Measurements from ENCODE around the gene C12orf42.

C12orf42 gene

GRCh38 chr12:103503546-103504480 lies 8.0 kb upstream of the C12orf42 start:
- POLR2A ChIA-PET, result no interaction called here
- DNase-seq (ENCODE audit: extremely low spot score), result peak; percentile 23
- TF ChIP-seq FOXK2 (IDR thresholded peaks at IDR 0.05), result no peak
- TF ChIP-seq TARDBP (IDR thresholded peaks at IDR 0.05), result no peak
- no peak for TF ChIP-seq SP1 (IDR thresholded peaks at IDR 0.05)
- TF ChIP-seq LEF1 (IDR thresholded peaks at IDR 0.05; ENCODE audit: borderline replicate concordance), result no peak
- no peak for TF ChIP-seq ELF4 (IDR thresholded peaks at IDR 0.05)
- no peak for TF ChIP-seq BHLHE40 (IDR thresholded peaks at IDR 0.05; ENCODE audit: borderline replicate concordance)
- TF ChIP-seq FOXA1 (IDR thresholded peaks at IDR 0.05), result no peak
- no peak for TF ChIP-seq ARNT (IDR thresholded peaks at IDR 0.05)
- no peak for TF ChIP-seq NFRKB (IDR thresholded peaks at IDR 0.05)
- TF ChIP-seq SUZ12 (IDR thresholded peaks at IDR 0.05), result no peak
- TF ChIP-seq FOXM1 (IDR thresholded peaks at IDR 0.05; ENCODE audit: borderline replicate concordance), result no peak
- no peak for TF ChIP-seq CTBP1 (IDR thresholded peaks at IDR 0.05; ENCODE audit: borderline replicate concordance)
- CTCF ChIA-PET, result interaction anchor here (0.8 to 1.3 kb wide), 2 partner anchors 11 to 555 kb away, joined by 3 to 4 read pairs; no protein-coding TSS in a partner anchor

- ChIA-PET CTCF (interaction anchor here (0.8 to 1.2 kb wide), 2 partner anchors 11 to 47 kb away, joined by 3 read pairs; no protein-coding TSS in a partner anchor), POLR2A (interaction anchor here (0.6 kb wide), 1 partner anchor 80 kb away, joined by 3 read pairs; no protein-coding TSS in a partner anchor)
- no peak for DNase-seq (ENCODE audit: extremely low spot score)
- TF ChIP-seq FOXA1 (IDR thresholded peaks at IDR 0.05) (no peak), LEF1 (IDR thresholded peaks at IDR 0.05; ENCODE audit: borderline replicate concordance) (no peak), TARDBP (IDR thresholded peaks at IDR 0.05) (no peak), PKNOX1 (IDR thresholded peaks at IDR 0.05) (no peak), NFRKB (IDR thresholded peaks at IDR 0.05) (no peak), CTBP1 (IDR thresholded peaks at IDR 0.05; ENCODE audit: borderline replicate concordance) (no peak), SP1 (IDR thresholded peaks at IDR 0.05) (no peak), ZNF384 (IDR thresholded peaks at IDR 0.05) (no peak), HDGF (IDR thresholded peaks at IDR 0.05; ENCODE audit: borderline replicate concordance) (no peak), ELF4 (IDR thresholded peaks at IDR 0.05) (no peak), ARNT (IDR thresholded peaks at IDR 0.05) (no peak), FOXK2 (IDR thresholded peaks at IDR 0.05) (no peak), FOXM1 (IDR thresholded peaks at IDR 0.05; ENCODE audit: borderline replicate concordance) (no peak), L3MBTL2 (conservative IDR thresholded peaks at IDR 0.05) (no peak), SUZ12 (IDR thresholded peaks at IDR 0.05) (no peak), BHLHE40 (IDR thresholded peaks at IDR 0.05; ENCODE audit: borderline replicate concordance) (no peak)
Measured at GRCh38 chr12:103501447-103501846, 5.7 kb upstream of the C12orf42 start.

GRCh38 chr12:103499571-103499970 lies 3.8 kb upstream of the C12orf42 start:
- POLR2A ChIA-PET, result no interaction called here
- TF ChIP-seq TARDBP (IDR thresholded peaks at IDR 0.05) (no peak), CTBP1 (IDR thresholded peaks at IDR 0.05; ENCODE audit: borderline replicate concordance) (no peak), ELF4 (IDR thresholded peaks at IDR 0.05) (no peak), SUZ12 (IDR thresholded peaks at IDR 0.05) (no peak), LEF1 (IDR thresholded peaks at IDR 0.05; ENCODE audit: borderline replicate concordance) (no peak), ARNT (IDR thresholded peaks at IDR 0.05) (no peak)
- DNase-seq (ENCODE audit: extremely low spot score), result no peak
- CTCF ChIA-PET, result no interaction called here

GRCh38 chr12:103498990-103499389 lies 3.2 kb upstream of the C12orf42 start:
- TF ChIP-seq PKNOX1 (IDR thresholded peaks at IDR 0.05) (no peak), L3MBTL2 (conservative IDR thresholded peaks at IDR 0.05) (no peak), TARDBP (IDR thresholded peaks at IDR 0.05) (no peak), FOXK2 (IDR thresholded peaks at IDR 0.05) (no peak), CTBP1 (IDR thresholded peaks at IDR 0.05; ENCODE audit: borderline replicate concordance) (no peak), ZNF384 (IDR thresholded peaks at IDR 0.05) (no peak), ELF4 (IDR thresholded peaks at IDR 0.05) (no peak), NFRKB (IDR thresholded peaks at IDR 0.05) (no peak), ARNT (IDR thresholded peaks at IDR 0.05) (no peak), SP1 (IDR thresholded peaks at IDR 0.05) (no peak), HDGF (IDR thresholded peaks at IDR 0.05; ENCODE audit: borderline replicate concordance) (no peak)
- CTCF ChIA-PET, result no interaction called here
- DNase-seq (ENCODE audit: extremely low spot score), result no peak
- POLR2A ChIA-PET, result no interaction called here

- DNase-seq (ENCODE audit: extremely low spot score), result no peak
- ChIA-PET CTCF (no interaction called here), POLR2A (no interaction called here)
- TF ChIP-seq FOXK2 (IDR thresholded peaks at IDR 0.05) (no peak), ZNF384 (IDR thresholded peaks at IDR 0.05) (no peak), L3MBTL2 (conservative IDR thresholded peaks at IDR 0.05) (no peak), BHLHE40 (IDR thresholded peaks at IDR 0.05; ENCODE audit: borderline replicate concordance) (no peak), FOXM1 (IDR thresholded peaks at IDR 0.05; ENCODE audit: borderline replicate concordance) (no peak), FOXA1 (IDR thresholded peaks at IDR 0.05) (no peak), NFRKB (IDR thresholded peaks at IDR 0.05) (no peak), SP1 (IDR thresholded peaks at IDR 0.05) (no peak), LEF1 (IDR thresholded peaks at IDR 0.05; ENCODE audit: borderline replicate concordance) (no peak), CTBP1 (IDR thresholded peaks at IDR 0.05; ENCODE audit: borderline replicate concordance) (no peak), ELF4 (IDR thresholded peaks at IDR 0.05) (no peak), HDGF (IDR thresholded peaks at IDR 0.05; ENCODE audit: borderline replicate concordance) (no peak), SUZ12 (IDR thresholded peaks at IDR 0.05) (no peak), TARDBP (IDR thresholded peaks at IDR 0.05) (no peak), ARNT (IDR thresholded peaks at IDR 0.05) (no peak)
Measured at GRCh38 chr12:103494734-103495468, 867 bp downstream of the C12orf42 start.
